ENCODE measurements around the gene ROBO1. TPM values are rescaled to one million over a fixed set of nuclear protein-coding genes. Genes with fewer than 3 reads are reported as not detected.

ROBO1 gene
- total RNA-seq, 1 donor from 2014 or later, result 13.4 TPM

DNA sequence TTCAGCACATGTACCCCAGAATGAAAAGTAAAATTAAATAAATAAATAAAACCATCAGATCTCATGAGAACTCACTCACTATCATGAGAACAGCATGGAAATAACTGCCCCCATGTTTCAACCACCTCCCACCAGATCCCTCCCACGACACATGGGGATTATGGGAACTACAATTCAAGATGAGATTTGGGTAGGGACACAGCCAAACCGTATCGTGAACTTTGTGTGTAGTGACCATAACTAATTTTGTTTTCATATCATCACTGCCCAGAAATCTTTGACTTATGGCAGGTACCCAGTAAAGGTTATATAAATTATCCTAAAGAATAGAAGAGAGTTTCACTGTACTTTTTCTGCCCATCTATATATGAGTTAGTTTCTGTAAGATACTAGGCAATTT is 766.5 kb downstream of the ROBO1 start:
- Histone ChIP-seq H3K36me3 (no peaks in the 10 kb centered on the region), H3K27ac (no peak overlapping the region), H3K27me3 (no peaks in the 10 kb centered on the region), H3K4me3 (no peak overlapping the region), H3K9me3 (no peaks in the 10 kb centered on the region), H3K4me1 (no peaks in the 10 kb centered on the region)
- intact Hi-C loops (cut with DNase I), result no loop called here
- no peak for DNase-seq (ENCODE audit: low spot score in 2 of 2)
- TF ChIP-seq, protein P1, sequence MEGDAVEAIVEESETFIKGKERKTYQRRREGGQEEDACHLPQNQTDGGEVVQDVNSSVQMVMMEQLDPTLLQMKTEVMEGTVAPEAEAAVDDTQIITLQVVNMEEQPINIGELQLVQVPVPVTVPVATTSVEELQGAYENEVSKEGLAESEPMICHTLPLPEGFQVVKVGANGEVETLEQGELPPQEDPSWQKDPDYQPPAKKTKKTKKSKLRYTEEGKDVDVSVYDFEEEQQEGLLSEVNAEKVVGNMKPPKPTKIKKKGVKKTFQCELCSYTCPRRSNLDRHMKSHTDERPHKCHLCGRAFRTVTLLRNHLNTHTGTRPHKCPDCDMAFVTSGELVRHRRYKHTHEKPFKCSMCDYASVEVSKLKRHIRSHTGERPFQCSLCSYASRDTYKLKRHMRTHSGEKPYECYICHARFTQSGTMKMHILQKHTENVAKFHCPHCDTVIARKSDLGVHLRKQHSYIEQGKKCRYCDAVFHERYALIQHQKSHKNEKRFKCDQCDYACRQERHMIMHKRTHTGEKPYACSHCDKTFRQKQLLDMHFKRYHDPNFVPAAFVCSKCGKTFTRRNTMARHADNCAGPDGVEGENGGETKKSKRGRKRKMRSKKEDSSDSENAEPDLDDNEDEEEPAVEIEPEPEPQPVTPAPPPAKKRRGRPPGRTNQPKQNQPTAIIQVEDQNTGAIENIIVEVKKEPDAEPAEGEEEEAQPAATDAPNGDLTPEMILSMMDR (IDR thresholded peaks at IDR 0.05), result no peak

DNA sequence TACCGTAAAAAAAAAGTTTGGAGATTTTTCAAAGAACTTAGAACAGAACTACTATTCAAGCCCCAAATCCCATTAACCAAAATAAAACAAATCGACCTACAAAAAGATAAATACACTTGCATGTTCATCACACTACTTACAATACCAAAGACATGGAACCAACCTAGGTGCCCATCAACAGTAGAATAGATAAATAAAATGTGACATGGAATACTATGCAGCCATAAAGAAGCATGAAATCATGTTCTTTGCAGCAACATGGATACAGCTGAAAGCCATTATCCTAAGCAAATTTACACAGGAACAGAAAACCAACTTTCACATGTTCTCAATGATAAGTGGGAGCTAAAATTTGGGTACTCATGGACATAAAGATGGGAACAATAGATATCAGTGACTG is 768.7 kb downstream of the ROBO1 start:
- no peaks in the 10 kb centered on the region for H3K9me3 ChIP-seq
- TF ChIP-seq, protein P1 (IDR thresholded peaks at IDR 0.05), result no peak
- no peak overlapping the region for H3K4me3 ChIP-seq
- no peaks in the 10 kb centered on the region for H3K27me3 ChIP-seq
- H3K4me1 ChIP-seq, result no peaks in the 10 kb centered on the region
- H3K36me3 ChIP-seq, result no peaks in the 10 kb centered on the region
- intact Hi-C loops (cut with DNase I), result no loop called here
- DNase-seq (ENCODE audit: low spot score in 2 of 2), result no peak
- H3K27ac ChIP-seq, result no peak overlapping the region

DNA sequence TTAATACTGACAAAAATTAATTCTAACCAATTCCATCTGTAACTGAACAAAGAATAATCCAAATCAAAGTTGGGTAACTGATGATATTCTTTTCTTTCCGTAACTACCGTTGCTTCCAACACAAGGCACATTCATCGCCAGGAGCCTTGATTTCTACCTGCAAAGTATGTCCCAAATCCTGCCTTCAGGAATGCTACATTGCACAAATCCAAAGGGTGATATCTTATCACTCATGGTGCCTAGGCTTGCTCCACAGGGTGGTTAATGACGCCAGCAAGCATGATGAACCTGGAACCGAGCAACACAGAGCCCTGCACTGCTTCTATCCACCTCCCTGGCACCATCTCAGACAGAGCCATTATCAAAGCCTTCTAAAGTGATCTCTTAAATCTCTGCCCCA is 772.7 kb downstream of the ROBO1 start:
- H3K36me3 ChIP-seq, result no peaks in the 10 kb centered on the region
- H3K27me3 ChIP-seq, result no peaks in the 10 kb centered on the region
- no peak for DNase-seq (ENCODE audit: low spot score in 2 of 2)
- TF ChIP-seq, protein P1 (IDR thresholded peaks at IDR 0.05), result no peak
- peaks cover 6 to 16% of the 10 kb centered on the region in 2 donors for H3K9me3 ChIP-seq
- H3K27ac ChIP-seq, result no peak overlapping the region
- no peak overlapping the region for H3K4me3 ChIP-seq
- H3K4me1 ChIP-seq, result no peaks in the 10 kb centered on the region
- intact Hi-C loops (cut with DNase I), result no loop called here

DNA sequence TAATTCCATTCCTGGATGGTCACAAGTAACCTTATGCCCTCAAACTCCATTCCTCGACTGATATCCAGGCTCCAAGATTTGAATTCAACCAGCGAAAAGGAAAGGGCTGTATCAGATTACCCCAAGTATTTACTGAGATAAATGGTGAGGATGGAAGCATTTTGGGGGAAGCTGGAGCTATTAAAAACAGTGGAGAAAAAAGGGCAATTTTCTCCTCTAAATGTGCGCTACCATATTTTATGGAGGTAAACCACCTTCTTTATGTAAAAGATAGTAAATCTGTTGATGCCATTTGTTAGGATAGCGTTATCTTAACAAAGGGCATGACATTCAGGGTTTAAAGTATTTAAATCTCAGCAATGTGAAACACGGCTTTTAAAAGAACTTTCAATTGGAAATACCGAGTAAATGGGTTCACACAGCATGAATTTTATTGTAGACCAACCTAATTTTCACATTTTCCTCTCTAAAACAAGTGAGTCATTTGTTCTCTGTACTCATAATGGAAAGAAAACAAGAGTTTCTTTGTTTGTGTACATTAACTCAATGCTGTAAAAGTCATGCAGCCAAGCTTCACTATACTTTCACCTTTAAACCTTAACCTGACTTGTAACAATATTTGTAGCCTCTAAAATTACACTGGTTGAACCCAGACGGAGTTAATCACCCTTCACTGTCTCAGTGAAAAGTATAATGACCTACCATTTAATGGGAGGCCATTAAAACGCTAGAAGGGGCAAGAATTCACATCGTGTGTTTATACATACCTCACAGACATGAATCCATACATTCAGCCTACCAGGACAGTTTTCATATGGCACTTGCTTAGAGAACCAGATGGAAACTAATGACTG is 773.4 kb downstream of the ROBO1 start:
- H3K4me3 ChIP-seq, result no peak overlapping the region
- TF ChIP-seq, protein P1 (IDR thresholded peaks at IDR 0.05), result no peak
- intact Hi-C loops (cut with DNase I), result no loop called here
- no peaks in the 10 kb centered on the region for H3K4me1 ChIP-seq
- no peak for DNase-seq (ENCODE audit: low spot score in 2 of 2)
- H3K36me3 ChIP-seq, result no peaks in the 10 kb centered on the region
- H3K9me3 ChIP-seq, result peaks cover 6 to 16% of the 10 kb centered on the region in 2 donors
- H3K27me3 ChIP-seq, result no peaks in the 10 kb centered on the region
- H3K27ac ChIP-seq, result no peak overlapping the region

DNA sequence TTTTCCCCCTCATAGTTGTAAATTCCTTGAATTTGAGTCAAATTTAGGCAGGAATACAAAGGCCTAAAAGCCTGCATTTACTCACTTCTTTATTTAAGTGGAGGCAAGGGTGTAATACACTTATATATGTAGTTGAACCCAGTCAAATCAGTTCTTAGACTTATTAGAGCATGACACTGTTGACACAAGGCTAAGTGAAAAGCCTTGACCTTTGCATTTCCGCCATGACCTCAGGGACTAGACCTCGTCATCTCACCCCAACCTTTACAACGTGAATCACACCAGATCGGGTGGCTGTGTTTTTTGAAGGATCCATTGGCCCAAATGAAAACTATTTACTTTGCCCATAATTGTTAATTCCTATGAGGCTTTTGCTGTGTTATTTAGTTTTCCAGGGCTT is 774.4 kb downstream of the ROBO1 start:
- no peak for DNase-seq (ENCODE audit: low spot score in 2 of 2)
- TF ChIP-seq, protein P1 (IDR thresholded peaks at IDR 0.05), result no peak
- H3K27me3 ChIP-seq, result no peaks in the 10 kb centered on the region
- peaks cover 6 to 16% of the 10 kb centered on the region in 2 donors for H3K9me3 ChIP-seq
- H3K4me1 ChIP-seq, result no peaks in the 10 kb centered on the region
- H3K36me3 ChIP-seq, result no peaks in the 10 kb centered on the region
- no peak overlapping the region for H3K27ac ChIP-seq
- intact Hi-C loops (cut with DNase I), result no loop called here
- H3K4me3 ChIP-seq, result no peak overlapping the region

Data from ascending aorta (tissue), 2 donors.